HG02973 (cell line): ENCODE measurements around the gene ARID1B.
A peak's percentile ranks its signal among the peaks of the same experiment; 100 is the strongest.

ENCODE experiments used
- ATAC-seq: cut with Tn5 transposase; IDR thresholded peaks from one replicate; pipeline ENCODE4 v1.9.1; 2021; ENCODE audit warnings: moderate library complexity; ENCODE audit not compliant: unreplicated experiment

ARID1B gene

GRCh38 chr6:157065366-157065765 is 288.2 kb downstream of the ARID1B start:
- ATAC-seq = no peak

- no peak for ATAC-seq
These were observed 289.8 kb downstream of the ARID1B start for GRCh38 chr6:157066781-157067491.

DNA sequence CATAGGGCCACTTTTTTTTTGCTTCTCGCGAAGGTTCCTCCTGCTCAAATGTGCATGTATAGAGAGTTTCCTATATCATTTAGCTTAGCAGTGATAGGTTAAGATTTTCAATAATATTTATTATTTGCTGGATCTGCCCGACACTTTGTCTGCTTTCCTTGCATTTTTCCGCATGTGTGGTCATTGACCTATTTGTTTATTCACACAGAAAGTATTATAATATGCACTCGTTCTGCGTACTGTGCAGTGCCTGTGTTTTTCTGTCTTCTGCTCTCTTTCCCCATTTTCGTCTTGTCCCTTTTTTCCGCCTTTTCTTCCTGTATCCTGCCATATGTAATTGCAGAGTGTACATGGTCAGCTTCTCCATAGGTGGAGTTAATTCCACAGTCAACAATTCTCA is 290.3 kb downstream of the ARID1B start:
- ATAC-seq = no peak

GRCh38 chr6:157068691-157069324 is 291.6 kb downstream of the ARID1B start:
- peak; percentile 98 for ATAC-seq

DNA sequence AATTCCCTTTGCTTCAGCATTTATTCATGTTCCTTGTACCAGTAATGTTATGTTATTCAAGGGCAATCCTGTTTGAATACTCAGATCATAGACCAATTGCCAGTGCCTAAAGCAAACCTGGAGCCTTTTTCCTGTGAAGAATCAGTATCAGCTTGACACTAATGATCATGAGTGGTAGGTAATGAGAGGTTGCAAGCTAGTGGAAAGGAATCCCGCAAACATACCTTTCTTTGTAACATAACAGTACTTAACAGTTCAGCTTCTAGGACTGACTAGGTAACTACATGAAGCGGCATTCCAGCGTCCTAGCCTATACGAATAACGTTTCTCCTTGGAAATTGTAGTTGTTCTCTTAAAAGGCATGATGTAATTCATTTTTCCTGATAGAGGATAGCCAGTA is 292.4 kb downstream of the ARID1B start:
- ATAC-seq = no peak

DNA sequence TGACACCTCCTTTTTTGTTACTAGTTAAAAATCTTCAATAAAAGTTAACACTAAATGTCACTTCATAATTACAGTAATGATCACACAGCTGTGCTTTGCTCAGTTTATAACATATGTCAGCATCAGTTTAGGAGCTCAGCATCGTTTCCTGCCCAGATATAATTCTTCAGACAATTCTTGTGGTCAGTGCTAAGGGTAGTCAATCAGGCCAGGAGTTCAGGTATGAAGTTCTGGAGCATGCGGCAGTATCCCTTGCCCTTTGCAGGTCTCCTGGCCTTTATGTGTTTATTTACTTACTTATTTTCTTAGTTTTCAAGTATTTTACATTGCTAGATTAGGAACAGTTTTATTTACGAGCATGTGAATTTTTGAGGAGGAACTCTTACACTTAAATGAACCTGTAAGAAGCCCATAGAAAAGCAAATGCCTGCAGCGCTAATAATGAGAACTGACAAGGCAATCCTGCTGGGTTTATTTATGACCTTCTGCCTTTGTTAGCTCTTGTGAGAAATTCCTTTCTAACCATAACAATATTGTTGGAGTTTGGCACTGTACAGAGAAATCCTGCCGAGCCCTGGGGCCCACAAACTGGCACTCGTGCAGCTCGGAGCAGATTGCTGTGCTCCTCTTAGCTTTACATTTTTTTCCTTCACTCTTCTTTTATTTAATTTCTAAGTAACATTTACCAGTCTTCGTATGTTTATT is 293.4 kb downstream of the ARID1B start:
- ATAC-seq = no peak

DNA sequence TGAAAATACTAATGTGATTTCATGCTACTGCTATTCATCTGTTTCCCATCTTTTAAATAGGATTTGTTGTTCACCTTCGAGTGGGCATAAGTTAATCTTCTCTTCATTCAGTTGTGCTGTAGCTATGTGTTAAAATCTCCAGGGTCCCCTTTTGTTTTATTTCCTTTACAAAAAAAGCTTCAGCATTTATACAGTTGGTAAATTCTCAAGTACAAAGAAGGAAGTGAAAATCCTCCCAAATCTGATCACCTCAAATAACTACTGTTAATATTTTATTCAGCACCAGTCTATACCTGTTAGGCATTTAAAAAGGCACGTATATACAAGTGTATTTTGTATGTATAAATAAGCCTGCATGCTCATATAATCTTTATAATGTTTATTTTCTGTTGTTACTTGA is 294.9 kb downstream of the ARID1B start:
- no peak for ATAC-seq

- ATAC-seq = no peak
These were observed 296.4 kb downstream of the ARID1B start for GRCh38 chr6:157073596-157073995.

DNA sequence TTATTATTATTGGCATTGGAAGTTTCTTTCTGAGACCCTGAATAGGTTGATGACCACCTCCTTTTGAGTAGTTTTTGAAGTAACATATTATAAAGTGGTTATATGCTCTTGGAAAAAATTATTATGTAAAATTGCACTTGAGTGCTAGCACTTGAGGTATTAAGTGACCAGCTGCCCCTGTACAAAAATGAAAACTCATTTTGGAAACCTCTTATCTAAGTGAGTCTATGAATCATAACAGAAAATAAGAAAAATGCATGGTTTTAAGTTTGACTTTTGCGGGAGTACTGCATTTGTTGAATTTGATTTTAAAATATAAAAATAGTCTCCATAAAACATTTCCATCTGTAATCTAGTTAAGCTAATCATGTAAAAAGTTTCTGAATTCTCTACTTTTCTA is 297.8 kb downstream of the ARID1B start:
- no peak for ATAC-seq

DNA sequence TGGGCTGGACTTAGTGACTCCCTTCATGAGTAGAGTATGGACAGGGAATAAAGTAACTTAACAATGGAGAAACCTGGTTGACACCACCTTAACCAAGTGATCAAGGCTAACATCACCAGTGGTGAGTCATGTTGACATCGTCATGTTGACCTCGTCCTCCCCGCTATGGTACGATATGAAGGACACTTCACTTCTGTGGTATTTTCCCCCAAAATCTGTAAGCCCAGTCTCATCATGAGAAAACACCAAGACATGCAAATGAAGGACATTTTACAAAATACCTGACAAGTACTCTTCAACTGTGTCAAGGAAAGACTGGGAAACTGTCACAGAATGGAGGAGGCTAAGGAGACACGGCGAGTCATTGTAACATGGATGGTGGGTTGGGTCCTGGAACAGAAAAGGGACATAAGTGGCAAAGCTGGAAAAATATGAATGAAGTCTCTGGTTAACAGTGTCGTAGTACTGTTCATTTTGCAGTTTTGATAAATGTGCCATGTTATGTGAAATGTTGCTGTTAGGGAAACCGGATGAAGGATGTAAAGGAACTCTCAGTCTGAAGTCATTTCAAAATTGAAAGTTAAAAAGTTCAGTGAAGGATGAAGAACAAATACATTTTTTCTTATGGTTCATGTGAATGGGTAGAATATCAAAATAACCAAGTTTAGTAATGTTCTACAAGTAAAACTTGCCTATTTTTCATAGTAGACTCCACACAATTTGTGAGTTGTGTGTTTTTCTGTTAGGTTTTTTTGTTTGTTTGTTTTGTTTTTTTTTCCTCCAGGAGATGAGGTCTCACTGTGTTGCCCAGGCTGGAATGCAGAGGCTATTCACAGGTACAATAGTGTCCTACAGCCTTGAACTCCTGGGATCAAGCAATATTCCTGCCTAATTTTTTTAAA is 298.6 kb downstream of the ARID1B start:
- peak; percentile 84 for ATAC-seq

DNA sequence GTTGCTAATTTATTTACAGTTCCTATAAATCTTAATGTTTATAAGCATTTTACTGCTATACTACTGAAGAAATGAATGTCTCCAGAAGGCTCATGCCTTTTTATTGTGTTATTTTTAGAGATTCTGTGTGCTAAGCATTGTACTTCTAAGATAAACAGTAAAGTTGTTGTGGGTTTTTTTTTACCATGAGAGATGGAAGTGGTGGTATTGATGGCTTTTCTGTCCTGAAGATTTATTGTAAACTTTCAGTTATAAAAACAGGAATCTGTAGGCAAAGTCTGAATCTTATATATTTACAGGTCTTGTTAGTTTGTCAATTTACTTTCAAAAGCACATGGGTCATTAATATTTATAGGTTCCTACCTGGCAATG is 299.3 kb downstream of the ARID1B start:
- ATAC-seq = no peak

DNA sequence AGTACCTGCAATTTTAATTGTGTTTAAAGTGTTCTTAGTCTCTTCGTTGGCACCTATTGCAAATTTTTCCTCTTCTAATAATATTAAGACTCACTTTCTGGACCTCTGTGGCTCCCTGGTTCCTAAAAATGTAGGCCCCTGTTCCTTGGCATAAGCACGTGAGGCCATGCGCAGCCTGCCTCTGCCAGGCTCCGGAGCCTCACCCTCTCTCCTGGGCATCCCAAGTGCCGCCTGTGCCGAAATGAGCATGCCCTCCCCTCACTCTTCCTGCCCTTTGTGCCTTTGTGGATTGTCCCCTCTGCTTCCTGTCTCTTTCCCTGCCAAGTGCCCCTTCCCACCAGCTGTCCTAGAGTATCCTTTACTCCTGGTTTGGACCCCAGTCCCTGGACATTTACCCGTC is 300.1 kb downstream of the ARID1B start:
- no peak for ATAC-seq

DNA sequence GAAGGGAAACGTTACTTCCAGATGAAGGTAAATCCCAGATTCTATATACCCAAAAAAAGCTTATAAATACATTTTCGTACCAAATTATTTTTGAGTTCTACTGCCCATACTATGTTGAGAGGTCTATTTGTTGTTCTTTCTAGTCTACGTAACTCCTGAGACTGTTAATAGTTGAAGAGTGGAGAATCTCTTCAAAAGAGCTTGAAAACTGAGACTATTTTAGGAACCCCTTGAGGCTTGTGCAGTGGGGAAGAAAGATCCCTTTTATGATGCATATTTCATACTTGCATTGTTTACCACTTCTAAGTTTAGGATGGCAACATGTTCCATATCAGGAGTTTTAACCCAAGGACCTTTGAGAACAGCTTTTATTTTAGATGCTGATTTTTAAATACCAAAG is 301.1 kb downstream of the ARID1B start:
- ATAC-seq = no peak

GRCh38 chr6:157079277-157079676 is 302.1 kb downstream of the ARID1B start:
- ATAC-seq = no peak

DNA sequence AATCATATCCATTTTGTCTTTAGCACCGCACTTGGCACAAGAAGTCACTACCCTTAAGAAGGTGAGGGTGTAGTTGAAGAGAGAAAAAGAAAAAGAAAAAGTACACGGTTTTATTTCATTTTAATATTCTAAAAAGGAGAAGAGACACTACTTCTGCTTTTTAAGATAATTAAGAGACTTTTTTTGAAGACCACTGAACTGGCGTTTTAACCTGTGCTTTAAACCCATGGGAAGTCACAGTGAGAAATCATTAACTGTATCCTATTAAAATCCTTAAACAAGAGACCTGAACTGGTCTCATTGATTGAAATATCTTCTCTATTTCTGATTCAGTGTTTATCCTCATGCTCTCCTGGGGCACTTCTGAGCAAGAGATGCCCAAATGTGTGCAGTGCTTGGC is 302.6 kb downstream of the ARID1B start:
- ATAC-seq = no peak

DNA sequence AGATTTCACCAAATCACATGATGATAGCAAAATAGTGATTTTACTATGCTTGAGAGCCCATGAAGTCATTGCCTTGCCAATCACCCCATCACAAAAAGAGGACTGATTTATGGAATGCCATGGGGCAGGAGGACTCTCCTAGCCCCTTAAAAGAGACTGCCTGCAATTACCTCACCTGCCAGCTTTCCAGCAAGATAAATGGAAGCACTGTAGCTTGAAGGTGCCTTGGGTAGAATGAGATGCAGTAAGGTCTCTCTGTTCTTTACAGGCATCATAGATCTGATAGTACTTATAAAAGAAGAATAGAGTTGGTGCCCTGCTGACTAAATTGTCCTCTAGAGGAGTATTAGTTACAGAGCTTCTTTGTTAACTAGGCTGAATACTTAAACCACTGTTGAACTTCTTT is 303.8 kb downstream of the ARID1B start:
- no peak for ATAC-seq

GRCh38 chr6:157083343-157083742 is 306.2 kb downstream of the ARID1B start:
- ATAC-seq = no peak

DNA sequence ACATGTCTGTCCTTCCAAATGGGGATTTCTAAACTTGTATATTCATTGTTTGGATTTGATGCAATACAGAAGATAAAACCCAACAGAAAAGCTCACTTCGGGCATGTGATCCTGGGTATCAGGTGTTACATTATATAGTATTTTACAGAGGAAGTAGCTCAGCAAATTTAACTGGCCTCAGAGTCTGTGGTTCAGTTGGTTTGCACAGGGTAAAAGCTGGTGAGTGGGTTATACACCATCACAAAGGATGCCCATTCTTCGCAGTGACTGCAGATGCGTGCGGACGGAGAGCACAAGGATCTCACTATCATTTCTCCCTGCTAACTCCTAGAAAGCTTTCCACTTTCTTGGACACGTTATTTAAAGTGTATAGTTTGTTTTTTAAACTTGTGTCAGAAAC is 309.5 kb downstream of the ARID1B start:
- ATAC-seq = no peak

DNA sequence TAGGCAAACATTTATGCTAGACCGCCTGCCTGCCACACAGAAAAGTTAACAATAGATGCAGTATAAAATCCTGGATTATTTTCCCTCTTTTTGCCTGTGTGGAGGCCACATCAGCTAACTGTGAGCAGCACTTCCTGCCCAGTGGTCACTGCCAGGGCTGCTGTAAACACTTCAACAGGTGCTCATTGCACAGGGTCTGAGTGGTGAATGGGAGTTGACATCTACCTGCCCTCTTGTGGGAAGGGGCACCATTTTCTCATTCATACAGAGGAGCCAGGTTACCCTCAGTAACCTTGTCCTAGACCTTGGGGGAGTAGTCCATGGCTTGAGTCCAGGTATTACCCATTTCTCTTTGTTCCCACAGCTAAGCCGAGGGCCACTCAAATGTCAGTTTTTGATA is 310.8 kb downstream of the ARID1B start:
- ATAC-seq = no peak

DNA sequence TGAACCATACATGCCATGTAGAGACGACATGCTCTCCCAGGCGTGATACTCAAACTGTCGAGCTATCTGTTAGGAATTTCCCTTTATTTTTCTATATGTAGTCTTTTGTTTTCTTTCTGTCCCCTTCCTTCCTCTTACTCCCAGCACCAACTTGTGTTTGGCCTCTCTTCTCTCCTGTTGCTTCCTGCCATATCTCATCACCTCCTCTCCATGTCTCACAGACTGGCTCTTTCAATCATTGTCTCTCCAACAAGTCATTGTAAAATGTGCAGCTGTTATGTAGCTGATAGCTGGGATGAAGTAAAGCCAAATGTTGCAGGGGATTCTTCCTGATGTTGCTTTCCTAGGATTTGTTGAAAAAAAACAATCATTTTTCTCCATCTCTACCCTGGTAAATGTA is 311.7 kb downstream of the ARID1B start:
- no peak for ATAC-seq

- ATAC-seq = no peak
These were observed 312.1 kb downstream of the ARID1B start for GRCh38 chr6:157089258-157089657.
